DND-41 (cell line): ENCODE data around the gene C12orf57.

ENCODE experiments used
- EZH2 ChIP-seq: IDR thresholded peaks from 3 replicates; pipeline ENCODE4 v1.6.1; 2012; ENCODE audit warnings: borderline replicate concordance, low read depth, mild to moderate bottlenecking, moderate library complexity, low read length, inconsistent platforms; ENCODE audit not compliant: severe bottlenecking
- TF ChIP-seq, protein P1 (sequence below): IDR thresholded peaks from 2 replicates; pipeline ENCODE4 v1.5.1; 2012; ENCODE audit warnings: borderline replicate concordance, low read length, moderate library complexity, mild to moderate bottlenecking; ENCODE audit not compliant: poor library complexity, severe bottlenecking; ENCODE audit errors: extremely low read depth

DNA sequence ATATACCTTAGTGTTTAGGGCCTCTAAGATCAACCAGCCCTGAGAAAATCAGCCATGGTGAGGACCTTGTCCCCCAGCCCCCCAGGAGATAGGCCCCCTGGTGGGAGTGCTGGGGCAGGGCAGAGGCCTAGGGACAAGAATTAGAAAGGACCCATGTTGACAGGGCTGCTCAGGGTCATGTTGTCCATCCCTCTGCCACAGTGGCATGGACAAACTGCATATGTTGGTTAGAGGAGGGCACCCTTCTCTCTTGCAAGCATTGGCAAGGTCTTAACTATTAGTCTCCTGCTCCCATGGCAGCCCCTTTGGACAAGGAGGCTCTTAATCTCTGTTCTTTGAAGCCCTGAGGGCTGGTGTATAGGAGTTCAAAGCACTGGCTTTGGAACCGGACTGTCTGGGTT is 6.6 kb downstream of the C12orf57 start:
- TF ChIP-seq, protein P1, sequence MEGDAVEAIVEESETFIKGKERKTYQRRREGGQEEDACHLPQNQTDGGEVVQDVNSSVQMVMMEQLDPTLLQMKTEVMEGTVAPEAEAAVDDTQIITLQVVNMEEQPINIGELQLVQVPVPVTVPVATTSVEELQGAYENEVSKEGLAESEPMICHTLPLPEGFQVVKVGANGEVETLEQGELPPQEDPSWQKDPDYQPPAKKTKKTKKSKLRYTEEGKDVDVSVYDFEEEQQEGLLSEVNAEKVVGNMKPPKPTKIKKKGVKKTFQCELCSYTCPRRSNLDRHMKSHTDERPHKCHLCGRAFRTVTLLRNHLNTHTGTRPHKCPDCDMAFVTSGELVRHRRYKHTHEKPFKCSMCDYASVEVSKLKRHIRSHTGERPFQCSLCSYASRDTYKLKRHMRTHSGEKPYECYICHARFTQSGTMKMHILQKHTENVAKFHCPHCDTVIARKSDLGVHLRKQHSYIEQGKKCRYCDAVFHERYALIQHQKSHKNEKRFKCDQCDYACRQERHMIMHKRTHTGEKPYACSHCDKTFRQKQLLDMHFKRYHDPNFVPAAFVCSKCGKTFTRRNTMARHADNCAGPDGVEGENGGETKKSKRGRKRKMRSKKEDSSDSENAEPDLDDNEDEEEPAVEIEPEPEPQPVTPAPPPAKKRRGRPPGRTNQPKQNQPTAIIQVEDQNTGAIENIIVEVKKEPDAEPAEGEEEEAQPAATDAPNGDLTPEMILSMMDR, result peak; percentile 48
- TF ChIP-seq EZH2, result no peak
